CD1c-positive myeloid dendritic cell (primary cell): ENCODE results near the gene FZD10.

Source experiments
- DNase-seq: peaks from one replicate; pipeline ENCODE4 v3.0.0-alpha.2; 2016; ENCODE audit errors: extremely low spot score

FZD10 gene

DNA sequence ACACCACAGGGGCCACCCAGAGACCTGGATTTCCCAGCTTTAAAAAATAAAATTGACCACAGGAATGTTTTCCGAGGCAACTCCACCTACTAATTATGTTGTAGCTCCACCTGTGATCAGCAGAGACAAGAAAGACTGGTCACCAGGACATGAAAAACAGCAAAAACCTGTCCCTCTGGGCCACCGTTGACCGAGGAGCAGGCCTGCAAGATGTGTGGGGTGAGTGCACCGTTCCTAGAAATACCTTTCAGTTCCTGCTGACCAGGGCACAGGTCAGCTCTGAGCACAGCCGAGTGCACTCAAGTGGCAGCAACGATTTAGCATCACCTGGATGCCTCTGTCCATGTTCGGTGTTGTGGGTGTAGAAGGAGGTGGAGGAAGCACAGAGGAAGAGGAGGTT, 16.9 kb downstream of the FZD10 start:
- DNase-seq = no peak

DNA sequence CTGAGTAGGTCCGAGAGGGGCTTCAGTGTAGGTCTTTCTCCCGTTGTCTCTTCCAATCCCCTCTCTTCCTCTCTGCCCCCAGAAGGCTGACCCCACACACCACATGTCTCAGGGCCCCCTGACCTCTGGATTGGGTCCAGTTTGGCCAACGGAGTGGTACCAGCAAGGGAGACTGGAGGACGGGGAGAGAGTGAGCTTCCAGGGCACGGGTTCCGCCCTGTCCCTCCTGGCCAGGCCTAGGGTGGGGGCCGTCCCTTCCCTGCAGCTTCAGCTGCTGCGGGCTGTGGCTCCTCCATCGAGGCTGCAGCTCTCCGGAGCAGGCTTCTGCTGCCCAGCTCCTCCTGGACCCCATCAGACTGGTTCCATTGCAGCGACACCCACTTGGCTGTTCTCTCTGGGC, 17.4 kb downstream of the FZD10 start:
- no peak for DNase-seq

DNA sequence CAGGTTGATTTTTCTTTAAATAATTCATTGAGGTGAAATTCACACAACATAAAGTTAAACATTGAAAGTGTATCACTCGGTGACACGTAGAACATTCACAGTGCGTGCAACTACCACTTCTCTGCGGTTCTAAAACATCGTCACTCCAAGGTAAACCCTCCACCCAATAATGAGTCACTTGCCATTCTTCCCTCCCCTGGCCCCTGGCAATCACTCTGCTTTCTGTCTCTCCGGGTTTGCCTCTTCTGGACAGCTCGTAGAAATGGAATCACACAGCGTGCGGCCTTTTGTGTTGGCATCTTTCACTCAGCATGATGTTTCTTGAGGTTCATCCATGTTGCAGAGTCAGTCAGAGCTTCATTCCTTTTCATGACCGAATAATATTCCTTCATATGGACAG, 18.9 kb downstream of the FZD10 start:
- DNase-seq = no peak

DNA sequence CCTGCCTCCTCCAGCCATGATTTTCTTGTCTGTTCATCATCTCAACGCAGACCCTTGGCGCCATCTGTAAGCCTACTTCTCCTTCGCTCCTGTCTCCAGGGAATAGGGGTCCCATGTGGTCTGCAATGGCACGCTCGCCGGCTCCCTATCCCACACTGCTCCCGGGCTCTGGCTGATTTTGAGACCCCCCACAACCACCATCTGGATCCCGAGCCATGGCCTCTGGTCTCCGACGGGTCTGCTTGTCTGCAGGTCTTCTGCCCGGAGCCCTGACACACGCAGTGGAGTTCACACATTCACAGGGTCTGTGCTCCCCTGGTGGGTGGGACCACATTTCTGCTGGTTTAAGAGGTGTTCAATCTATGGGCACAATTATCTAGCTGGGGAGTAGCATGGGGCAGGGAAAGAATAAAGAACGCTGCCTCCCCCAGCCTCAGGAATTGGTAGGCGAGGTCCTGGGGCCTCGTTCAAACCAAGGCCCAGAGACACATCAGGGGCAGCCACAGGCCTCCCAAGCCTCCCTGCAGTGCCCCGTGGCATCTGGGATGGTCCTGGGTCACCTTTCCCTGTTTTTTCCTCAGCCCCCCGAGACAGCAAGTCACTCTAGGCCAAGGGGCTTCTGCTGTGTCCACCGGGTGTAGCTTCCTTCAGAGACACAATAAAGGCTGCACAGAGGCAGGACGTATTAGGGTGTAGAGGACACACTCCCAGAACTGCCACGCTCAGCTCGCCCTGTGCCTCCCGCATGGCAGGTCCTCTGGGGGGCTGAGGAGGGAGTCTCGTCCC, 21.5 kb downstream of the FZD10 start:
- DNase-seq = no peak

DNA sequence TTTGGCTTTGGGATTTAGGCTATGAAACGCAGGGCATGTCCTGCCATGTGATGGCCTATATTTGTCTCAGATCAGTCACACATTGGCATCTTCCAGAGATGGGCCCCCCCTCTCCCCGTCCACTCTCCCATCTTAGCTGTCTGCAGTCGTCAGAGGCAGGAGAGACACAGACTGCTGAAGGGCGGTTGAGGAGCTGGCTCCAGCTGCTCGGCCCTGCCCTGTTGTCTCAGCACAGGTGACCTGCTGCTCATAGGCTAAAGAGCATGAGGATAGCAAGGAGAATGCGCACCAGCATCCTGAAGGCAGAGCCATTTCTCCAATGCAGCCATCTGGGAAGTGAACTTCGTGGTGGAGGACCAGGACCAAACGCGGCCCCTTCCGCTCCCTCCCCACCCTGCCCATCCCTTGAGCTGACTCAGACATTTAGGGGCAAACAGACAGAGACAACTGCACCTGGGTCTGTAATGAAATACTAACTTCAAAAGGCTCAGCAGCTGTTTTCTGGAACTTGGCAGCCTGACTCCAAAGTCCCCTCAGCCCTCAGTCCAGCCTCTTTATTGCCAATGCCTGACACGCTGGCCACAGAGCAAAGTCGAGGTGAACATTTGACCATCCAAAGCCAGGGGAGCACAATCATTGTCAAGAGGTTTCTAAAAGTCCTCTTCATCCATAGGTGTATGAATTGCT, 22.3 kb downstream of the FZD10 start:
- no peak for DNase-seq

DNA sequence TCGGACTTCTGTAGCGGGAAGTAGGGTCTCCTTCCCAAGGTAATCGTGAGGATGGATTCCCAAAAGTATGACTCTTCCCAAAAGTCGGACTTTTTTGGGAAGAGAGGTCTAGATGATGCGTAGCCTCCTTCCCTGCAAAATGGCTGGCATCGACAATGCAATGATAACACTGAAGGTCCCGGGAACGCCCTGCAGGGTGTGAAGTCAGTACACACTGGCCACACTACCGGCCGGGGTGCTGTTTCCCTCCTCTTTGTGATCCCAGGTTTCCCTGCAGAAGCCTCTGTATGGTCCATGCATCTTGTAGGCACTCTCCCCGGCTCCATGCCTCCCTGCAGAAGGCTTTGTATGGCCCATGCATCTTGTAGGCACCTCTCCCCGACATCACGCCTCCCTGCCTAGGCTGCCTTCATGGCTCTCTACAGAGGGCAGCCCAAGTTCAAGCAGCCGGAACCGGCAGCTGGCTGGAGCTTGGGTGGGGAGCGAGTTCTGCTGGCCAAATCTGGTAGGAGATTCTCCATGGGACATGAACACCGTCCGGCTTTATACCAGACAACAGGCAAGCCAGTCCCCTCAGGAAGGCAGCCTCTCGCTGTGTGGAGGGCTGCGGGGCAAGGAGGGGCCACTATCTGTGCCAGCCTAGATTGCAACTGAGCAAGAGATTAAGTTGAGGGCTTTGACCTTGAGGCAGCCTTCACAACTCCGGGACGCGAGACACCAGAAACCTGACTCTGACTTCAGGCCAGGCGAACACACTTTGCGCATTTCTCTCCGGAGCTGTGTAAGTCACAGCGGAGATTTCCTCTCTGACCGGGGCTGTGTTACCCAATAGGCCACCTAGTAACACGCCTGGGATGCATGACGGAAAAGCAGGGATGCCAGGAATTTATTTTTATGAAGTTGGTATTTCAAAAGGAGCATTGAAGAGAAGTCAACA, 23.5 kb downstream of the FZD10 start:
- no peak for DNase-seq

DNA sequence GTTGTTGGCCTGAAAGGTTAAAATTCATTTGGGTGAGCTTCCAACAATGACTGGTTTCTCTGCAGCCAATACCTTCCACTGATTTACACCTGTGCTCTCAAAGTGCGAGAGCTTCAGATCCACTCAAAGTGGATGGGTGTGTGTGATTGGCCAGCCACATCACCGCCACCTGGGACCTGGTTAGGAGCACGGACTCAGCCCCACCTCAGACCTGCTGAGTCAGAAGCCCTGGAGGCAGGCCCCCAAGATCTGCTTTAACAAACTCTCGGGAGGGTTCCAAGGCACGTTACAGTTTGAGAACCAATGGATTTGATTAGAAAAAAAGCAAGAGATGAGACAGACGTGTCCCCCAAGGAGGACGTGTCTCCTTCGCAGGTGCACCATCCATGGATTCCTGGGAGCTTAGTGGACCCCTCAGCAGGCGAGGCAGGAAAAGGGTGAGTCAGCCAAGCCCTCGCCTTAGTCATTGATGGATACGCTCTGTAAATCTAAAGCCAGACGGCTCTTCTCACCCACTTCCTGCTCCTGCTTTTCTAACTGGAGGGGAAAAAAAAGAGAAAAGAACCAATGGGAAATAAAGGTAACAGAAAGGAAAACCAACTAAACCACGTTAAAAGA, 24.5 kb downstream of the FZD10 start:
- no peak for DNase-seq

DNA sequence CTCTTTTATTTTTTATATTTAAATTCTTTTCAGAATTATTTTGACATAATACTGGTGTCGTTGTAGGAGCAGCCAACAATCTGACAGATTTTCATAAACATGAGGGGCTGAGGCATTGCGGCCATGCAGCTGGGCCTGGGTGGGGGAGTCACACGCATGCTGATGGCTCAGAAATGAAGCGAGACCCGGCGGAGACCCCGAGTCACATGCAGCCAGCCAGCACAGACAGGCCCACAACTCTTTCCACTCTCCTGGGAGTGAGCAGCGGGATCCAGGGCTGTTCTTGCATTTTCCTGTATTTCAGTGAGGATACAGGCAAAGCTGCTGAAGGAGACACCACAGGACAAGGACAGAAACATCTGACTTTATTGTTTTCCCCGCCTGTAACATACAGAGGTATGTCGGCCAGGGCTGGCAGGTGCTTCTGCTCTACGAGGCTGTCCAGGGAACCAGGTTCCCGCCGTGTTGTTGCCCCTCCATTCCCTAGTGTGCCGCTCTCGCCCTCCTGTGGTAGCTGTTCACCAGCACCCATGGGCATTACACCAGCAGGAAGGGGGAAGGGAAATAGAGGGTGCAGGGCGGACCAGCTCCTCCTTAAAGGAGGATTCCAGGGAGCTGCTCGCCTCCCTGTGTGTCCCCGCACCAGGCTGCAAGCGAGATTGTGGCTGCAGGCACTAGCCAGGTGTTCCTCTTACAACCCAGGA, 30.5 kb downstream of the FZD10 start:
- DNase-seq = no peak

DNA sequence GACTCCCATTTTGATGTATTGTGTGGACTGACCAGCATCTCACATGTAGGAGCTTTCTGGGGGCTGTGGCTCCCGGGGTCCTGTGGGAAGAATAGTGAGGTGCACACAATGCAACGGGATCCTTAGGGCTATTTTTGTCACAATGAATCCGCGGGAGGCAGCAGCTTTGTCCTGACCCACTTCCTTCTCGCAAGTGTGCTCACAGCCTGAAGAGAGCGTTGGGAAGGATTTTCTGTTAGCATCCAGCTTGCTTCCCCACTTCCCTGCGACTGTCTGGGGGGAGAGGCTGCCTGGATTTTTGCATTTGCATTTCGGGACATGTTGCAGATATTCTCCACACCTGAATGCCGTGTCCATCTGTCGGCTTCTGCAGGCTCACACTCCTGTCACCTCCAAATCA, 31.9 kb downstream of the FZD10 start:
- no peak for DNase-seq

DNA sequence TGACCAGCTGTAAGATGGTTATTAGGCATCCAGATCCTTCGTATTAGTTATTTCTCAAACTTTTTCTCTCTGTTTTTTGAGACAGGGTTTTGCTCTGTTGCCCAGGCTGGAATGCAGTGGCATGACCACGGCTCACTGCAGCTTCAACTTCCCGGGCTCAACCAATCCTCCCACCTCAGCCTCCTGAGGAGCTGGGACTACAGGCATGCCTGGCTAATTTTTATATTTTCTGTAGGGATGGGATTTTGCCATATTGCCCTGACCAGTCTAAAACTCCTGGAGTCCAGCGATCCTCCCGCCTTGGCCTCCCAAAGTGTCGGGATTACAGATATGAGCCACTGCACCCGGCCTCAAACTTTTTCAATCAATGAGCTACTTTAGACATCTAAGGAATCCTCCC, 33.1 kb downstream of the FZD10 start:
- no peak for DNase-seq

DNA sequence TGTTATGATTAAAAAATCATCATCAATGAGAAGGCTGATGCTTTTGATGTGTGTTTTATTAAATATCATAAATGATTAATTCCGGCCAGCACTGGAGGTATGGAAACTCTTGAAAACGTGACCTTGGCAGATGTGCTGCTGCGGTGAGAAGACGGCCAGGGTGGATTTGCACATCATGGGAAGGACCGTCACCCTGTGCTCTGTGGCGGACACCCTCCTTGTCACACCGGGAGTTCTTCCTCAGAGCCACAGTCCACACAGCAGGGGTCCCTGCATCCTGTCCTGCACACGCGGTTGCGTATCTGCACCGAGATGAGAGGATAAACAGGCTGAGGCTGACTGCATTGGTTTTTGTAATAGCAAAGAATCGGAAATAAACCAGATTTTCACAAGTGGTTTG, 33.5 kb downstream of the FZD10 start:
- no peak for DNase-seq

DNA sequence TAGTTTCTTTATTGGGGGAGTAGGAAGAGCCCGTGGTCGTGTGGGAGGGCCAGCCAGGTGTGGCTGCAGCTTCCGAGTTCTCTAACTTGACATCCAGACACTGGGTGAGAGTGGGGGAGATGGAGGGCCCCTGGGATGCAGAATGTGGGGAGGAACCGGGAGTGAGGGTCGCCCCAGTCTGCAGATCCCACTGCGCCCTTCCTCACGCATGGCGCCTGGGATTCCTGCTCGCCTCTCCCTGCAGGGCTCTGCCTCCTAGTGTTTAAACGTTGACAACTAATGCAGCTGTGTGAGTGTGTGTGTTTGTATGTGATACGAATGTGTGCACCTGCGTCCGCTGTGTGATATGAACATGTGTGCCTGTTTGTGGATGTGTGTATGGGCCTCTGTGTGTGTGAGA, 34.6 kb downstream of the FZD10 start:
- no peak for DNase-seq

DNA sequence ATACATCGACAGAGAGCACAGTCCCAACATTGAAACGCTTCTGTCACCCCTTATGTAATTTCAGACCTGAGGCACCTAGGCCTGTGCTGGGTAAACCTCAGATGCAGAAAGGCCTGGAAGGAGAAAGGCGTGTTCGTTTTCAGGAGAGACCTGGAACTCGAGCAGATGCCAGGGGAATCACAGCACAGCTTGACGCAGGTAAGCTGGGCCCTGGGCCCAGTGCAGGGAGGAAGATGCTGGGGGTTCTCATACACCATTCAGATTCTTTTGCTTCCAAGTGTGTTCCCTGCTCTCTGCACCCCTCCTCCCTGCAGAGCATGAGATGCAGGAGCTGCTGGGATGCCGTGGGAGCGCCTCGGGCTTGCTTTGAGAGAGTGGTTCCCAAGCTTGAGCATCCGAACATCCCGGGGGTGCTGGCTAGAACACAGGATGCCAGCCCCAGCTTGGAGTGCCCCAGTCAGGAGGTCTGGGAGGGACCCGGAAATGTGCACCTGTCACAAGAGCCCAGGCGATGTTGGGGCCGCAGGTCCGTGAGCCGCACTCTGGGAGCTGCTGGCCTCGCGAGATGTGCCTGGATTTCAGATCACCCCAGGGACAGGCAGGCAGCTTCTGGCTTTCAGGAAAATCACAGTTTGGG, 35.9 kb downstream of the FZD10 start:
- no peak for DNase-seq

DNA sequence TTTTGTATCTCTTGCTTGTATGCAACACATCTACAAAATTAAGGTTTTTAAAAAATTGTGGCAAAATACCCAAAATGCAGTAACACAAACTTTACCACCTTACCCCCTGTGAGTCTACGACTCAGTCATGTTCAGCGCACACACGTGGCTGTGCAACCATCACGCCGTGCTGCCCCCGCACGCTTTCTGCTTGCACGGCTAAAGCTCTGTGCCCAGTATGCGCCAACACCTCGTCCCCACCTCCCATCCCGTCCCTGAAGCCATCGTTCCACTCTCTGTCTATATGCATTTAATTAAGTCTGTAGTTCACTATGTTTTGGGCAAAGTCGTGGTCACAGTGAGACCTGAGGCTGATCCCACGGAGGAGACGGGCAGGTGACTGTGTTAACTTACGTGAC, 36.4 kb downstream of the FZD10 start:
- no peak for DNase-seq

DNA sequence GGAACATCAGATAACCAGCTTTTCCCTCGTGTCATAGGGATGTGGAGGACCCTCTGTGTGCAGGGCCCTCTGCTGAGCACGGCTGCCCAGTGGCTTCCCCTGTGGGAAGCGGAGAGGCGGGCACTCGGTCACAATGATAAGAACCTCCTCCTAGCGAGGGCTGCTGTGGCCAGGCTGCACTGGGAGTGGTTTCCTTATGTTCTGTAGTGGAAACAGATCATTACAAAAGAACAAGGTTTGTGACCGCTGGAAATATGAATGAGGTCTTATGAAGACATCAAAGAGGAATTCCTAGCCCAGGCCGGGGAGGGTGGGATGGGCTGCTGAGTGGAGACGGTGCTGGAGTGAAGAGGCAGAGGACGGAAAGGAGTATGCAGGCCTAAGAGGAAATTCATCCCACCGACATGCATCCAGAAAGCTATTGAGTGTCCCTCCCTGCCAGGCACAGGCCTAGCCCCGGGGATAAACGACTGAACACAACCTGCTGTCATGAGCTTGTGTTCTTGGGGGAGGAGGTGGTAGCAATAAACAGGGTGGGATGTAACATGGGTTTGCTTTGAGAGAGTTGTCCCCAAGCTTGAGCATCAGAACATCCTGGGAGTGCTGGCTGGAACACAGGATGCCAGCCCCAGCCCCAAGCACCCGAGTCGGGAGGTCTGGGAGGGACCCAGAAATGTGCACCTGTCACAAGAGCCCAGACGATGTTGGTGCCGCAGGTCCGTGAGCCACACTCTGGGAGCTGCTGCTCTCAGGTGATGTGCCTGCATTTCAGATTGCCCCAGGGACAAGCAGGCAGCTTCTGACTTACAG, 37.5 kb downstream of the FZD10 start:
- no peak for DNase-seq

DNA sequence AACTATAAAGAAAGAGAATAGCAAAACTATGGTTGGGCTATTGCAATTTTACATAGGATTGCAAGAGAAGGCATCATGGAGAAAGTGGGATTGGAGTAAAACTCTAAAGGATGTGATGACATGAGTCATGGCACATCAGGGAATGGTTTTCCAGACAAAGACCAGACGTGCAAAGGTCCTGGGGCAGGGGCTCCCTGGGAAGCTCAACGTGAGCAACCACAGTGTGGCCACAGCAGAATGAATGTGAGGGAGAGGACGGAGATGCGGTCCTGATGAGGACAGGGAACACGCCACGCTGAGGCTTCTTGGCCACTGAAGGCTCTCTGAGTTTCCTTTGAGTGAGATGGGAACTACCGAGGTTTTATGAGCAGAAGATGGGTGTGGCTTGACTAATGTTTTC, 38.2 kb downstream of the FZD10 start:
- no peak for DNase-seq

DNA sequence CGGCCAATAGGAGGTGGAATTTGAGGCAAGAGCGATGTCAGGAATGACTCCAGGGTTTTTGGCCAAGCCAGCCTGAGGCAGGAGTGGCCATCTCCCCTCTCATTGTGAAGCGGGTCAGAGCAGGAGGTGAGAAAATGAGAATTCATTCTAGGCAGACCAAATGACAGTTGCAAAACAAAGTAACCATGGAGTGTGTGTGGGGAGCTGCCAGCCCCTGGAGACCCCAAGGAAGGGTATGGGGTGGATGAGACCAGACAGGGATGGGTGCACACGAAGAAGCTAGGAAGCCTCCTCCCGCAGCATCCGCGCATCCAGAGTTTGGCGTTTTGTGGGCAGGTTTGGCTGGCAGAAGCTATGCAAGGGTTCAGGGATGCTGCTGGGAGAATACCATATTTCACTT, 38.8 kb downstream of the FZD10 start:
- DNase-seq = no peak

DNA sequence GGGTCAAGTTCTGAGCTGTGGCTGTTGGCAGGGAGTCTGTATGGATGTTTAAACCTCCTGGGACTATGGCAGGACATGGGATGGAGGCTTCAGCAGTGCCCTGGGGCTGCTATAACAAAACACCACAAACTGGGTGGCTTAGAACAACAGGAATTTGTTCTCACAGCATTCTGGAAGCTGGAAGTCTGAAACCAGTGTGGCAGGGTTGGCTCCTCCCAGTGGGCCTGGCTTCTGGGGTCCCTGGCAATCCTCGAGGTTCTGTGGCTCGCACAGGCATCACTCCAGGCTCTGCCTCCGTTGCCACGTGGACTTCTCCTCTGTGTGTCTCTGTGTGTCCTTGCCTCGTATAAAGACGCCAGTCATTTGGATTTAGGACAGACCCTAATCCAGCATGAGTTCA, 39.9 kb downstream of the FZD10 start:
- DNase-seq = no peak

DNA sequence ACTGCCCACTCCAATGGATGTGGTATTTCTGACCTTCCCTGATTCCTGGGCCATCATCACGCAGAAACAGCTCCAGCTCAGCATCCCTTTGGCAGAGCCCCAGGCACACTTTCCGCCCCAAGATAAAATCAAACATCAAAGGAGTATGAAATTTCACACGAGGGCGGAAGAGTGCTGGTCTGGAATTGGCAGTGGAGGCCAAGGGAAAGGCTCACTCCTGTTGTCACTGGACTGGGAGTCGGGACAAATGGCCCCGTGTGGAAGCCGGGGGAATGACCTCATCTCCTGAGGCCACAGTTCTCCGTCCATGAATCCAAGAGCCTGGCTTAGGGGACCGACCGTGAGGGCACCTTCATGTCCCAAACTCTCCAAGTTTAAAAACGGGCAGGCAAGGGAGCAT, 40.9 kb downstream of the FZD10 start:
- no peak for DNase-seq

DNA sequence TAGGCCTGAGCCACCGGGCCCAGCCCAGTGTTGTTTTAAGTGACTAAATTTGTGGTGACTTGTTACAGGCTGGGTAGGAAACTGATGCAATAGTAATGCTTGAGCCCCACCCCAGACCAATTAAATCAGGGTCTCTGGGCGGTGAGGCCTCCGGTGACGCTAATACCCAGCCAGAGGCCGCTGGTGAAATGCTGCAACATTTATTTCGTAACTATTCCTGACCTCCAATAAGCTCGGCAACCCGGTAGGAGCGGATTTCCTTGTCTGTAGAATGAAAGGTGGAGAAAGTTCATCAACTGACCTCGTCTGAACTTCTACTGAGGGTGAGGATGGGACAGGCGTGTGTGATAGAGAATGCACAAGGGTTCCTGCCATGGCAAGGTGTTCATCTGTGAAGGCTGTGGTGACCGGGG, 42.3 kb downstream of the FZD10 start:
- no peak for DNase-seq
